Keratinocyte (primary cell): ENCODE results near the gene TRIM8. TPM values are rescaled to one million over a fixed set of nuclear protein-coding genes. Genes with fewer than 3 reads are reported as not detected.

Experiments used
- DNase-seq: peaks from one replicate; pipeline ENCODE4 v3.0.0-alpha.2; 2011; ENCODE audit warnings: low read depth, missing footprints, low spot score
- FAIRE-seq: peaks from 2 replicates; lab custom pipeline; 2011; peaks lifted over from hg19 to GRCh38; lab: Jason Lieb, UNC
- H2AFZ ChIP-seq: 2 replicates; pipeline ENCODE4 v1.6.0; 2012; ENCODE audit warnings: low read length, control low read depth, inconsistent platforms; ENCODE audit not compliant: control insufficient read depth
- H3K27ac ChIP-seq: 2 replicates; pipeline ENCODE4 v1.5.1; 2011; ENCODE audit warnings: low read length; ENCODE audit not compliant: control insufficient read depth, insufficient read depth
- H3K27me3 ChIP-seq: 3 replicates; pipeline ENCODE4 v1.6.0; 2011; ENCODE audit warnings: low read length; ENCODE audit not compliant: control insufficient read depth, insufficient read depth; ENCODE audit errors: extremely low read depth
- H3K36me3 ChIP-seq, 2 experiments: 2 replicates in 1 of 2; 3 replicates in 1 of 2; pipeline ENCODE4 v1.5.1; 2011; ENCODE audit warnings: low read length in 2 of 2, mild to moderate bottlenecking in 1 of 2; ENCODE audit not compliant: control insufficient read depth in 2 of 2, insufficient read depth in 2 of 2; ENCODE audit errors: extremely low read depth in 1 of 2
- H3K4me1 ChIP-seq: 3 replicates; pipeline ENCODE4 v1.5.1; 2011; ENCODE audit warnings: low read length; ENCODE audit not compliant: control insufficient read depth, insufficient read depth; ENCODE audit errors: extremely low read depth
- H3K4me2 ChIP-seq: 3 replicates; pipeline ENCODE4 v1.6.0; 2011; ENCODE audit warnings: low read depth, low read length; ENCODE audit not compliant: control insufficient read depth, insufficient read depth; ENCODE audit errors: extremely low read depth
- H3K4me3 ChIP-seq, 3 experiments: fragments of 200-600 bp in 1 of 3; sonication (generic) in 1 of 3; 2 replicates in 2 of 3; 3 replicates in 1 of 3; pipeline ENCODE4 v1.5.1; 2011 to 2016; ENCODE audit warnings: low read length in 3 of 3, mild to moderate bottlenecking in 3 of 3, control low read depth in 2 of 3, inconsistent platforms in 1 of 3, low read depth in 1 of 3, mixed read lengths in 1 of 3, mixed run types in 1 of 3, moderate library complexity in 1 of 3; ENCODE audit not compliant: control insufficient read depth in 2 of 3, insufficient read depth in 2 of 3; ENCODE audit errors: extremely low read depth in 1 of 3
- H3K79me2 ChIP-seq: 2 replicates; pipeline ENCODE4 v1.6.0; 2012; ENCODE audit warnings: low read length; ENCODE audit not compliant: control insufficient read depth, insufficient read depth
- H3K9ac ChIP-seq: 3 replicates; pipeline ENCODE4 v1.6.0; 2011; ENCODE audit warnings: low read length; ENCODE audit not compliant: control insufficient read depth, insufficient read depth; ENCODE audit errors: extremely low read depth
- H3K9me1 ChIP-seq: 3 replicates; pipeline ENCODE4 v1.6.0; 2011; ENCODE audit warnings: low read length; ENCODE audit not compliant: control insufficient read depth, insufficient read depth; ENCODE audit errors: extremely low read depth
- H3K9me3 ChIP-seq: 2 replicates; pipeline ENCODE4 v1.5.1; 2012; ENCODE audit warnings: low read depth, low read length; ENCODE audit not compliant: control insufficient read depth
- H4K20me1 ChIP-seq: 3 replicates; pipeline ENCODE4 v1.6.0; 2011; ENCODE audit warnings: low read length; ENCODE audit not compliant: control insufficient read depth, insufficient read depth; ENCODE audit errors: extremely low read depth
- EZH2 ChIP-seq: IDR thresholded peaks from one replicate; pipeline ENCODE4 v1.6.1; 2012; ENCODE audit warnings: inconsistent platforms, mild to moderate bottlenecking, low read length, moderate library complexity
- dilution Hi-C: fragments of 300-500 bp; cut with MboI; formaldehyde crosslinking; loops from one replicate; pipeline ENCODE4 v1.7.0; 2020; ENCODE audit warnings: low sequenced_read_pairs; ENCODE audit not compliant: extremely low pct_ligation_motif_present
- polyA plus RNA-seq, 5 experiments: library from polyadenylated mRNA; depleted of rRNA in 3 of 5; stranded (reverse) in 3 of 5; stranded (forward) in 1 of 5; unstranded in 1 of 5; fragments of >200 nt; gene quantifications; 1 replicate in 1 of 5; 2 replicates in 3 of 5; 3 replicates in 1 of 5; pipeline versions ENCODE4 v1.2.1 to v1.2.3, GENCODE V29; 2011 to 2012; ENCODE audit warnings: missing spikeins in 2 of 5, low read depth in 1 of 5, low replicate concordance in 1 of 5
- TF ChIP-seq, protein P1 (sequence below), 3 experiments: IDR thresholded peaks in 1 of 3; conservative IDR thresholded peaks in 1 of 3; optimal IDR thresholded peaks in 1 of 3; 2 replicates in 2 of 3; 3 replicates in 1 of 3; pipeline versions ENCODE3 to v1.5.1; 2011; ENCODE audit warnings: low read length in 3 of 3, mild to moderate bottlenecking in 3 of 3, moderate library complexity in 2 of 3, control low read depth in 1 of 3, inconsistent platforms in 1 of 3; ENCODE audit not compliant: insufficient read depth in 2 of 3; ENCODE audit errors: extremely low read depth in 1 of 3

The TRIM8 gene
- polyA plus RNA-seq, 1 donor (not counting 4 experiments of a cell fraction or from before 2014, with no cell fraction given): 24.8 TPM

DNA sequence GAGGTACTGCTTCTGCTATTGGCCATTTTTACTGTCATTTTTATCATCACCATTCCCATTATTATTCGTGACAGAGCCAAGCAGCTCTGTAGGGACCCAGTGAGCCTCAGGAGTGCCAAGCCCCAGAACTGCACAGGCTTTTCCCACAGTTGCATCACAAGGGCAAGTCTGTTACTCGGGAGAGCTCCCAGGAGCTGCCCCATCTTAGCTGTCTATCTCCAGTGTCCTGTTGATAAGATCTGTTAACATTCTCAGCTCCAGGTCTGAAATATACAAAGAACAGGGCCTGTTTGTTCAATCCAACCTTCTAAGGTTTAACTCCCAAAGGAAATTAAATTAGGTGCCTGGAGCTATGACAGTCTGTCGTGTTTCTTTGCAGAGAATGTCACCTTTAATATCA, 20.2 kb upstream of the TRIM8 start:
- Histone ChIP-seq H3K4me1 (peaks cover 33% of the 10 kb centered on the region), H3K9ac (no peak overlapping the region)

DNA sequence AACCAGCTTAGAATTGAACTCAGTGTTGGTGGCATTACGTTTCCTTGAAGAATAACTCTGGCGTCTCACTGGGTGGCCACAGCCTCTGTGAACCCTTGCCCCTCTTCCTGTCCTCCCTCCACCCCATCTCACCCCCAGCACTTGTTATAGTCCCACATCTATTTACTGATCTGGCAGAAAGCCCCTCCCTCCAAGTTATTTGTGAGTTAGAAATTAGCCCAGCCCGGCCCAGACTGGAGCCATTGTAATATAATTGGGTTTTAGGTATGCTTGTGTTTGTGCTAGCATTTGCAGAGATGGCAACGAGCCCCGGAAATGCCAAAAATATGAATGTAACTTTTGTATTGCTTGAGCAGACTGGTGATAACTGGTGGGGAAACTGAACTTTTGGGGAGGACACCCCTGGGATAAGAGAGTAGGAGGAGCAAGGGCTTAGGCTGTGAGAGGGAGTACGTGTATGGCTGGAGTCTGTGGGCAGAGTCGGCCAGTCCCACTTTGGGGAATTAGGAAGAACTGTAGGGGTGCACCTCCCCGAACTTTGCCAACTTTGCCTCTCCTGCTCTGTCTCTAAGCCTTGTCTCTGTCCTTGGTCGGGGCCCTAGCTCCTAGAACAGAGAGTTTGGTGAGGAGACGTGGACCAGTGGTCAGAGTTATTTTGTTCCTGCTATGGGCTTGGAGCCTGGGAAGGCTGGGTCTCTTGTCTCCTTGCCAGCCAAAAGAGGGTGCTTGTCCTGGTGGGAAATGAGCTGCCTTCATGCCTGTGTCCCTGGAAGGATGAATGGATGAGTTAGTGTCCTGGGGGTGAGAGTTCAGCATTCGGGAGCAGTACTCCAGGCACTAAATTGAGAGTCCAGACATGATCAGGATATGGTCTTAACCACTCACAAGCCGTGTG, 19.3 kb upstream of the TRIM8 start:
- no peak overlapping the region for H2AFZ ChIP-seq
- H3K79me2 ChIP-seq: no peaks in the 10 kb centered on the region
- DNase-seq (no peak), FAIRE-seq (no peak)
- H3K27ac ChIP-seq: no peak overlapping the region
- dilution Hi-C loops: no loop called here
- peaks cover 2% of the 10 kb centered on the region for H3K9me1 ChIP-seq
- no peak overlapping the region for H3K4me2 ChIP-seq
- H3K9me3 ChIP-seq: no peaks in the 10 kb centered on the region
- TF ChIP-seq, protein P1, sequence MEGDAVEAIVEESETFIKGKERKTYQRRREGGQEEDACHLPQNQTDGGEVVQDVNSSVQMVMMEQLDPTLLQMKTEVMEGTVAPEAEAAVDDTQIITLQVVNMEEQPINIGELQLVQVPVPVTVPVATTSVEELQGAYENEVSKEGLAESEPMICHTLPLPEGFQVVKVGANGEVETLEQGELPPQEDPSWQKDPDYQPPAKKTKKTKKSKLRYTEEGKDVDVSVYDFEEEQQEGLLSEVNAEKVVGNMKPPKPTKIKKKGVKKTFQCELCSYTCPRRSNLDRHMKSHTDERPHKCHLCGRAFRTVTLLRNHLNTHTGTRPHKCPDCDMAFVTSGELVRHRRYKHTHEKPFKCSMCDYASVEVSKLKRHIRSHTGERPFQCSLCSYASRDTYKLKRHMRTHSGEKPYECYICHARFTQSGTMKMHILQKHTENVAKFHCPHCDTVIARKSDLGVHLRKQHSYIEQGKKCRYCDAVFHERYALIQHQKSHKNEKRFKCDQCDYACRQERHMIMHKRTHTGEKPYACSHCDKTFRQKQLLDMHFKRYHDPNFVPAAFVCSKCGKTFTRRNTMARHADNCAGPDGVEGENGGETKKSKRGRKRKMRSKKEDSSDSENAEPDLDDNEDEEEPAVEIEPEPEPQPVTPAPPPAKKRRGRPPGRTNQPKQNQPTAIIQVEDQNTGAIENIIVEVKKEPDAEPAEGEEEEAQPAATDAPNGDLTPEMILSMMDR (optimal IDR thresholded peaks at IDR 0.05 in 1 of 3, IDR thresholded peaks at IDR 0.05 in 1 of 3, conservative IDR thresholded peaks at IDR 0.05 in 1 of 3; ENCODE audit: extremely low read depth in 1 of 3, insufficient read depth in 2 of 3, low read length in 3 of 3): no peak
- no peak for TF ChIP-seq EZH2
- no peak overlapping the region for H3K4me3 ChIP-seq
- peaks cover 35% of the 10 kb centered on the region for H3K4me1 ChIP-seq
- no peaks in the 10 kb centered on the region for H3K27me3 ChIP-seq
- H4K20me1 ChIP-seq: no peaks in the 10 kb centered on the region
- H3K9ac ChIP-seq: no peak overlapping the region
- no peaks in the 10 kb centered on the region for H3K36me3 ChIP-seq

More for the DNA sequence above, 20.2 kb upstream of the TRIM8 start:
- dilution Hi-C loops: no loop called here
- TF ChIP-seq, protein P1 (optimal IDR thresholded peaks at IDR 0.05 in 1 of 3, IDR thresholded peaks at IDR 0.05 in 1 of 3, conservative IDR thresholded peaks at IDR 0.05 in 1 of 3; ENCODE audit: extremely low read depth in 1 of 3, insufficient read depth in 2 of 3, low read length in 3 of 3): no peak
- TF ChIP-seq EZH2: no peak
- Histone ChIP-seq H3K9me1 (peaks cover 2% of the 10 kb centered on the region), H3K36me3 (no peaks in the 10 kb centered on the region), H3K27ac (no peak overlapping the region), H2AFZ (no peak overlapping the region), H3K79me2 (no peaks in the 10 kb centered on the region), H3K9me3 (no peaks in the 10 kb centered on the region), H3K4me2 (no peak overlapping the region), H4K20me1 (no peaks in the 10 kb centered on the region), H3K27me3 (no peaks in the 10 kb centered on the region), H3K4me3 (no peak overlapping the region)
- FAIRE-seq: no peak
- no peak for DNase-seq
